OCI-LY3 (cell line): Measurements from ENCODE around the gene KRT5.

Experiments
- CTCF ChIP-seq: fragments of 200-600, 300-600 bp; sonication (generic); IDR thresholded peaks from 2 replicates; pipeline ENCODE4 v1.5.1; 2014; ENCODE audit warnings: antibody characterized with exemption, low read length, low read depth
- EZH2phosphoT487 ChIP-seq: fragments of 200-600 bp; shearing (Covaris generic); IDR thresholded peaks from 2 replicates; pipeline ENCODE4 v1.6.1; 2018; ENCODE audit warnings: antibody characterized with exemption, mixed run types, low read depth

- no peak for TF ChIP-seq CTCF
- TF ChIP-seq EZH2phosphoT487, result no peak
Measured at GRCh38 chr12:52524241-52524897, 4.2 kb upstream of the KRT5 start.
